Right lobe of liver (tissue), 6 donors: ENCODE measurements around the gene POLD4. TPM values are rescaled to one million over a fixed set of nuclear protein-coding genes. Genes with fewer than 3 reads are reported as not detected.

Source experiments
- ATAC-seq, 4 donors: fragments of 200-7000 bp; cut with Tn5 transposase; one replicate each; pipeline ENCODE4 v1.9.1; 2020; ENCODE audit warnings: mild to moderate bottlenecking in 4 of 4, moderate library complexity in 4 of 4
- DNase-seq, 3 donors: peaks; one replicate each; pipeline ENCODE4 v3.0.0-alpha.2; 2020
- H3K27ac ChIP-seq, 3 donors: fragments of 200-600 bp; one replicate each; pipeline ENCODE4 v1.8.0; 2022
- H3K27me3 ChIP-seq, 2 donors: fragments of 200-600 bp; one replicate each; pipeline ENCODE4 v1.8.0; 2022
- H3K36me3 ChIP-seq, 4 donors: fragments of 200-600 bp; sonication (generic) in 1 of 4; one replicate each; pipeline versions ENCODE4 v1.5.1 to v1.8.0; 2017 to 2022; ENCODE audit warnings: control low read depth in 1 of 4
- H3K4me1 ChIP-seq, 4 donors: fragments of 200-600 bp; sonication (generic) in 1 of 4; one replicate each; pipeline versions ENCODE4 v1.5.1 to v1.8.0; 2017 to 2022; ENCODE audit warnings: control low read depth in 1 of 4
- H3K4me3 ChIP-seq, 3 donors: fragments of 200-600 bp; one replicate each; pipeline ENCODE4 v1.8.0; 2022
- H3K9me3 ChIP-seq, 4 donors: fragments of 200-600 bp; sonication (generic) in 1 of 4; one replicate each; pipeline versions ENCODE4 v1.5.1 to v1.8.0; 2017 to 2022; ENCODE audit warnings: control low read depth in 1 of 4
- CTCF ChIP-seq, 4 donors: fragments of 200-600 bp in 3 of 4; fragments of 450-650 bp in 1 of 4; IDR thresholded peaks; one replicate each; pipeline versions ENCODE4 v1.5.1 to v1.8.0; 2016 to 2022; ENCODE audit warnings: antibody characterized with exemption in 4 of 4, mild to moderate bottlenecking in 2 of 4
- POLR2A ChIP-seq: fragments of 450-650 bp; IDR thresholded peaks from one replicate; pipeline ENCODE4 v1.6.1; 2017; ENCODE audit warnings: antibody characterized with exemption, mild to moderate bottlenecking
- WGBS: methylation state at CpG from one replicate; pipeline ENCODE4 v1.1.6; 2018; ENCODE audit warnings: low coverage, low lambda C conversion rate; ENCODE audit not compliant: insufficient coverage; ENCODE audit errors: missing lambda C conversion rate; 5-methylcytosine and 5-hydroxymethylcytosine counted together
- intact Hi-C, 2 donors: fragments of 100-400 bp; cut with DNase I; formaldehyde crosslinking; loops; one replicate each; pipeline versions ENCODE4 v1.11.2 to v1.14.1; 2022
- total RNA-seq, 6 experiments: library from RNA; depleted of rRNA in 2 of 6; stranded (reverse); fragments of >200 nt in 2 of 6; fragmentation: NEBNext Ultra II Directional in 3 of 6; extraction: Animal tissue kit (Norgen Biotek cat#: 25700) in 3 of 6; gene quantifications; one replicate each; pipeline versions ENCODE4 v1.1.0 to v1.2.4, GENCODE V29; 2016 to 2023
- donor health status: DM: no; HTN: yes; CAD: no.
- donor health status: DM: no; HTN: no; CAD: no.
- donor health status: DM: no; HTN: no; CAD: no.
- donor health status: DM: no; HTN: yes; CAD: no.
- donor health status: DM: no; HTN: yes; CAD: no.

Gene POLD4
- total RNA-seq, 6 experiments from 2014 or later, result 70.5 to 216 (median 97.9) TPM

GRCh38 chr11:67337257-67337656 lies 16.1 kb downstream of the POLD4 start:
- Histone ChIP-seq H3K27me3 (no peaks in the 10 kb centered on the region), H3K36me3 (no peaks in the 10 kb centered on the region), H3K4me3 (no peak overlapping the region), H3K27ac (no peak overlapping the region), H3K9me3 (no peaks in the 10 kb centered on the region), H3K4me1 (no peaks in the 10 kb centered on the region)
- ATAC-seq (no peak), DNase-seq (no peak)
- no peak for TF ChIP-seq POLR2A
- TF ChIP-seq CTCF (IDR thresholded peaks at IDR 0.05), result no peak
- intact Hi-C loops, result no loop called here
- WGBS, result 94% methylated on average over 3 of the region's 3 CpGs

- TF ChIP-seq CTCF (IDR thresholded peaks at IDR 0.05) (no peak), POLR2A (no peak)
- Histone ChIP-seq H3K9me3 (no peaks in the 10 kb centered on the region), H3K27ac (no peak overlapping the region), H3K4me3 (no peak overlapping the region), H3K36me3 (no peaks in the 10 kb centered on the region), H3K27me3 (no peaks in the 10 kb centered on the region), H3K4me1 (no peaks in the 10 kb centered on the region)
- 83% methylated on average over 3 of the region's 6 CpGs for WGBS
- ATAC-seq (no peak), DNase-seq (no peak)
- intact Hi-C loops, result no loop called here
These were observed 21.2 kb downstream of the POLD4 start for GRCh38 chr11:67332081-67332691.

- Histone ChIP-seq H3K4me3 (no peak overlapping the region), H3K9me3 (no peaks in the 10 kb centered on the region), H3K36me3 (no peaks in the 10 kb centered on the region), H3K4me1 (peaks cover 0 to 3% (median 0%) of the 10 kb centered on the region in 4 donors), H3K27ac (no peak overlapping the region), H3K27me3 (no peaks in the 10 kb centered on the region)
- no peak for DNase-seq
- TF ChIP-seq POLR2A (no peak), CTCF (IDR thresholded peaks at IDR 0.05) (no peak)
- intact Hi-C loops, result no loop called here
- WGBS, result 81% methylated on average over 7 of the region's 7 CpGs
- ATAC-seq, result no peak
These were observed 29.8 kb downstream of the POLD4 start for GRCh38 chr11:67323526-67323925.

- H3K36me3 ChIP-seq, result no peaks in the 10 kb centered on the region
- intact Hi-C loops, result no loop called here
These were observed 31.3 kb downstream of the POLD4 start for GRCh38 chr11:67322049-67322448.

More at GRCh38 chr11:67322049-67322448, 31.3 kb downstream of the POLD4 start:
- Histone ChIP-seq H3K4me1 (peaks cover 0 to 7% (median 0%) of the 10 kb centered on the region in 4 donors), H3K9me3 (no peaks in the 10 kb centered on the region), H3K27me3 (no peaks in the 10 kb centered on the region), H3K4me3 (no peak overlapping the region), H3K27ac (no peak overlapping the region)
- ATAC-seq (no peak), DNase-seq (no peak)
- WGBS, result 90% methylated on average over 2 of the region's 3 CpGs
- TF ChIP-seq CTCF (IDR thresholded peaks at IDR 0.05) (no peak), POLR2A (no peak)
